PFSK-1 (cell line): Measurements from ENCODE around the gene APBA2.

Source experiments
- FOXP2 ChIP-seq: optimal IDR thresholded peaks from 2 replicates; pipeline ENCODE3; 2011; ENCODE audit warnings: borderline replicate concordance, control low read depth, inconsistent platforms; ENCODE audit not compliant: insufficient read depth; ENCODE audit errors: extremely low read length, extremely low read depth
- POLR2AphosphoS5 ChIP-seq: IDR thresholded peaks from 2 replicates; pipeline ENCODE4 v1.6.1; 2012; ENCODE audit warnings: low read depth, mild to moderate bottlenecking, control low read depth, low read length, moderate library complexity
- SIN3A ChIP-seq: IDR thresholded peaks from 2 replicates; pipeline ENCODE4 v1.6.1; 2012; ENCODE audit warnings: mild to moderate bottlenecking, low read length, moderate library complexity, borderline replicate concordance; ENCODE audit not compliant: insufficient read depth
- TAF1 ChIP-seq: IDR thresholded peaks from 2 replicates; pipeline ENCODE4 v1.6.1; 2012; ENCODE audit warnings: low read length, control low read depth, borderline replicate concordance; ENCODE audit not compliant: insufficient read depth
- TF ChIP-seq, protein P1 (sequence below), 2 experiments: IDR thresholded peaks; 2 replicates each; pipeline versions ENCODE4 v1.6.1 to v1.8.0; 2011 to 2012; ENCODE audit warnings: low read depth in 2 of 2, low read length in 2 of 2, control low read depth in 1 of 2, inconsistent platforms in 1 of 2, mild to moderate bottlenecking in 1 of 2, moderate library complexity in 1 of 2; ENCODE audit not compliant: insufficient read depth in 1 of 2

APBA2 gene

DNA sequence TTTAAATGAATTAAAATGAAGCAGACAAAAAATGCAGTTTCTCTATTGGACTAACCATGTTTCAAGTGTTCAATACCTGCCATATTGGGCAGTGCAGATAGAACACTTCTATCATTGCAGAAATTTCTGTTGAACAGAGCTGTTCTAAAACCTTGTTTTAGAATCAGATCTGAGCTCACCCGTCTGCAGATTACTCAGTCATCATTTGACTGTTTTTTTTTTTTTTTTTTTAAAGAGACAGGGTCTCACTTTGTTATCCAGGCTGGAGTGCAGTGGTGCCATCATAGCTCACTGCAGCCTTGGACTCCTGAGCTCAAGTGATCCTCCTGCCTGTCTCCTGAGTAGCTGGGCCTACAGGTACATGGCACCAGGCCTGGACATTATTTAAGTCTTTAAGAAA, 128.7 kb downstream of the APBA2 start:
- TF ChIP-seq, protein P1, sequence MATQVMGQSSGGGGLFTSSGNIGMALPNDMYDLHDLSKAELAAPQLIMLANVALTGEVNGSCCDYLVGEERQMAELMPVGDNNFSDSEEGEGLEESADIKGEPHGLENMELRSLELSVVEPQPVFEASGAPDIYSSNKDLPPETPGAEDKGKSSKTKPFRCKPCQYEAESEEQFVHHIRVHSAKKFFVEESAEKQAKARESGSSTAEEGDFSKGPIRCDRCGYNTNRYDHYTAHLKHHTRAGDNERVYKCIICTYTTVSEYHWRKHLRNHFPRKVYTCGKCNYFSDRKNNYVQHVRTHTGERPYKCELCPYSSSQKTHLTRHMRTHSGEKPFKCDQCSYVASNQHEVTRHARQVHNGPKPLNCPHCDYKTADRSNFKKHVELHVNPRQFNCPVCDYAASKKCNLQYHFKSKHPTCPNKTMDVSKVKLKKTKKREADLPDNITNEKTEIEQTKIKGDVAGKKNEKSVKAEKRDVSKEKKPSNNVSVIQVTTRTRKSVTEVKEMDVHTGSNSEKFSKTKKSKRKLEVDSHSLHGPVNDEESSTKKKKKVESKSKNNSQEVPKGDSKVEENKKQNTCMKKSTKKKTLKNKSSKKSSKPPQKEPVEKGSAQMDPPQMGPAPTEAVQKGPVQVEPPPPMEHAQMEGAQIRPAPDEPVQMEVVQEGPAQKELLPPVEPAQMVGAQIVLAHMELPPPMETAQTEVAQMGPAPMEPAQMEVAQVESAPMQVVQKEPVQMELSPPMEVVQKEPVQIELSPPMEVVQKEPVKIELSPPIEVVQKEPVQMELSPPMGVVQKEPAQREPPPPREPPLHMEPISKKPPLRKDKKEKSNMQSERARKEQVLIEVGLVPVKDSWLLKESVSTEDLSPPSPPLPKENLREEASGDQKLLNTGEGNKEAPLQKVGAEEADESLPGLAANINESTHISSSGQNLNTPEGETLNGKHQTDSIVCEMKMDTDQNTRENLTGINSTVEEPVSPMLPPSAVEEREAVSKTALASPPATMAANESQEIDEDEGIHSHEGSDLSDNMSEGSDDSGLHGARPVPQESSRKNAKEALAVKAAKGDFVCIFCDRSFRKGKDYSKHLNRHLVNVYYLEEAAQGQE (IDR thresholded peaks at IDR 0.05; ENCODE audit: insufficient read depth in 1 of 2, low read depth in 2 of 2, low read length in 2 of 2) = no peak
- TF ChIP-seq POLR2AphosphoS5 (no peak), FOXP2 (no peak), TAF1 (no peak), SIN3A (no peak)

DNA sequence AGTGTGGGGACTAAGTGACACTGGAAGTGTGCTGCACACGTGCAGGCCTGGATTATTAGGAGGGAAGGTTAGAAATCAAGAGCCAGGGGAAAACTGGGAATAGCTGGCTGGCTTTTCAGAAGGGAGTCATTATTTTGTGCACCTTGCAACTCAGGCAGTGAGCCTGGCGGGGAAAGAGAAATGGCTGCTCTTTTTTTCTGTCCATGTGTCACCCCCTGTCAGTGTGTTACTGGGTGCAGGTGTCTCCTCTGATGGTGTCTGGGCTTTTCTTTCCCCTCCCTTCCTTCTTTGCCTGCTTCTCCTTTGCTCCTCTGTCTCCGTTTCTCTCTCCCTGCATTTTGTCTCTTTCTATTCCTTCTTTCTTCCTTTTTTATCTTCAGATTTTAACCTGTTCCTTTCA, 130.7 kb downstream of the APBA2 start:
- TF ChIP-seq TAF1 (no peak), FOXP2 (no peak), POLR2AphosphoS5 (no peak), SIN3A (no peak)
- TF ChIP-seq, protein P1 (IDR thresholded peaks at IDR 0.05; ENCODE audit: insufficient read depth in 1 of 2, low read depth in 2 of 2, low read length in 2 of 2) = no peak

DNA sequence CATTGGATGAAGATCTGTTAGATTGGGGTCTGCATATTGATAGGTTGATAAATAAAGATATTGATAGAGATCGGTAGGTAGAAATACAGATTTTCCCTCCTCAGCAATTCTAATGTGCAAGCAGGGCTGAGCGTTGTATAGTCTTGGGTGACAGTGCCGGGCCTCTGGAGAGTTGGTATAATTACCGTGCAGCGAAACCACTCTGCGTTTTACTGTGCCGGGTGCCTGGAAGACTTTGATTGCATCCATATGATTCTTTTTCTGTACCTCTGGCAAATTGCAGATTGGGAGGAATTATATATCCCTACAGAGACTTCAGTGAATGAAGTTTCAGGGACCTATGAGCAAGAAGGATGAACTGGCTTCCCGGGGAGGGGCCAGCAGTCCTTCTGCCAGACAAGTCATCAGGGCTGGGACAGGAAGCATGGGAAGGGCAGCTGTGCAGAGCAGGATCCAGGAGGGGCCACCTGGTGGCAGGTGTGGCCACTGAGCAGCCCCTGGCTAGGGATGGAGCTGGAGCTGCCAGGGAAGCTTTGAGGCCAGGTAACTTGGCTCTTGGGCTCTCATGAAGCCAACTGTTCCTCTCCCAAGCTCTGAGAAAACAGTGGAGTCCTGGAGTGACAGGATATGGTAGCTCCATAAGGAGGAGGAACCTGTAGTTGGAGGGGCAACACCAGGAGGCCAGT, 132.5 kb downstream of the APBA2 start:
- TF ChIP-seq, protein P1 (IDR thresholded peaks at IDR 0.05; ENCODE audit: insufficient read depth in 1 of 2, low read depth in 2 of 2, low read length in 2 of 2) = no peak
- TF ChIP-seq SIN3A (no peak), FOXP2 (no peak), POLR2AphosphoS5 (no peak), TAF1 (no peak)

DNA sequence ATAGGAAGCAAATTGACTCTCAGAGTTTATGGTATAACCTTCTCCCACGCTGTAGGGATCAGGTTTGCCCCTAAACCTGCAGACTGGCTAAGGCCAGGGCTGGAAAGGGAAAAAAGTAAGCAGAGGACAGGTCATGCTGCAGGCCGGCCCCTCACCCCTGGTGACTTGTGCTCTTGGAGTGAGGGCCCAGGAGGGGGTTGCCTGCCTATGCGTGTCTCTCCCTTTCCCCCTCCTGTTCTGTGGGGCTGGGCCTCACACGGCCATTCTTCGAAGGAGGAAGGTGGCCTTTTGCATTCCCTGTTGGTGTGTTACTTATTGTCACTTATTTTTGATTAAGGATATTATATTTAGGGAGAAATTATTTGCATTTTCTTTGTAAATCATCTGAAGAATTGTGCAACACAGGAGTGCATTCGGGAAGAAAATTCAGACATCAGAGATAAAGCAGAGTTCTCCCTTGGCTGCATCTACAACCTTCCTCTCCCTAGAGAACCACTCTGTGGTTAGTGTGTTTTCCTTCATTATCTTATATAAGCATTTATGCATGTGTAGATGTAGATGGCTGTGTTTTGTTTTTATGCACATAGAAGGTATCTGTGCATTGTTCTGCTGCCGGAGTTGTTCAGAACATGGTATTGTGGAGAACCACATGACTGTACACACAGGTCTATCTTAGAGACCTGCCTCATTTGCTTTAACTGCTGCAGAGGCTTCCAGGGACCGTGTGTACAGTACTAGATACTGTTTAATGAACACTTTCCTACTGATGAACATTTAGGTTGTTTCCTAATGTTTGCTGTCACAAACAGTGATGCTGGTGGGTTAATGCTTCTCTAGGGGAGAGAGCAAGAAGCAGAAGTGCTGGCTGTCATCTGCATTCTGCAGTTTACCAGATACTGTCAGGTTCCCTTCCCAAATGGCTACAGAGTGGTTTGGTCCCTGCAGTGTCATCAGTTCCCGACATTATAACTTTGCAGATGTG, 133.5 kb downstream of the APBA2 start:
- no peak for TF ChIP-seq FOXP2
- TF ChIP-seq TAF1 = no peak
- TF ChIP-seq SIN3A = no peak
- no peak for TF ChIP-seq POLR2AphosphoS5
- TF ChIP-seq, protein P1 (IDR thresholded peaks at IDR 0.05; ENCODE audit: insufficient read depth in 1 of 2, low read depth in 2 of 2, low read length in 2 of 2) = no peak
